HG02759 (cell line): ENCODE measurements around the gene EDC3.
"Not testable (repeated sequence)": the region's sequence is repeated elsewhere in the genome, so short reads cannot be mapped to it uniquely, and the experiment has no call there.

ENCODE experiments used
- ATAC-seq: cut with Tn5 transposase; IDR thresholded peaks from one replicate; pipeline ENCODE4 v1.9.1; 2021; ENCODE audit warnings: mild to moderate bottlenecking, moderate library complexity; ENCODE audit not compliant: unreplicated experiment

Gene EDC3

DNA sequence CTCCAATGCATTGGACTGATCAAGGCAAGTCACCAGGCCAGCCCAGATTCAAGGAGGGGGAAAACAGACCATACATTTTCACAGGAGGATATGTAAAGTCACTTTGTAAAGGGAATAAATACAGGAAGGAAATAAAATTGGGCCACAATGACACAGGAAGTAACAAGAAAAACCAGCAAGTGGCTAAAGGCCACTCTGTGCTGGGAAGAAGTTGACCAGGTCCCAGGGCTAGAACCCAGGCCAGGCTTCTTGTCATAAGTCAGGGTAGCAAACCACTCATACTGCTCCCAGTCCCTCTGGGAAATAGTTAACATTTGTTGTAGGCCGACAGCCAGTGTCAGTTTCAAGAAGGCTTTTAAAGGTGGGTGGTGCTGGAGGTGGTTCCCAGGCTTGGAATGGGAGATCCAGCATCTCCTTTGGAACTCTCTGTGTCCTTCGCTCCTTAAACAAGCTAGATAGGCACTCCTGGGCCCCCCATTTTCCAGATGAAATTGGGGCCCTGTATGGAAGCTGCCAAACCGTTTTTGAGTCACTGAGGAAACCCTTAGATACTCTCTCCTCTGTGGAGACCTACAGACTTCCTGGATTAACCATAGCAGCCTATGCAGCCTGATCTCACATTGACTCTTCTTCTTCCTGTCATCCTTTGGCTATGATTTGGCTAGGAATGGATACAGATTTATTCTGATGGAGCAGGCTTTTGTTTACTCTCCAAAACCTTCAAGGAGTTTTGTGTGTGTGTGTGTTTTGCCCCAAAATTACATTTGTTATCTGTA is 14.7 kb upstream of the EDC3 start:
- no peak for ATAC-seq

DNA sequence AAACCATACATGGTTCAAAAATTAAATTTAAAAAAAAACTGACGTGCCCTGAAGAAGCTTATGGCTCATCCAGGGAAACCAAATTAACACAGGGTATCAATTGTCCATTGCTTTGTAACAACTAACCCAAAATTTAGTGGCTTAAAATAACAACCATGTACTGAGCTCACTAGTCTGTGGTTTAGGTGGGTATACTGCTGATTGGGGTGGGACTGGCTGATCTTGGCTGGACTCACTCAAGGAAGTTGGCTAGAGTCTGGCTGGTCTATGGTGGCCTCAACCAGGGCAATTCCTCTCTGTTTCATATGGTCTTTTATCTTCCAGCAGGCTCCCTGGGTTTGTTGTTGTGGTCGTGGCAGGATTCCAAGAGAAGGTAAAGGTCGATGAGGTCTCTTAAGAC is 14.1 kb upstream of the EDC3 start:
- no peak for ATAC-seq

GRCh38 chr15:74709011-74709410 is 13.2 kb upstream of the EDC3 start:
- ATAC-seq = no peak

GRCh38 chr15:74696808-74697207 is 984 bp upstream of the EDC3 start:
- ATAC-seq = no peak

DNA sequence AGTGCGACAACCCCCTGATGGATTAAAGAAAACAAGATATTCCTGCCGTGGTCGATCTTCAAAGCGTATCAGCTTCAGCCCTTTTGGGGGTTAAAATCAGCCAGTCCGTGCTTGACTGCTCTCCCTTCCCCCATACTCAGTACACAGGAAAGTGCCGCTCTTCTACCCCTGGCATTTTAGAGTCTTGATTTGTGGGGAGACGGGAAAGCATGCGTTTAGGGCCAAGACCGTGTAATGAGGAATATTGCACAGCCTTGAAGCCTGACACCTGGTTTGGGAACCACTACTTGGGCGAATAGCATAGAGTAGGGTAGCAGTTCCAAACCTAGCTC is 540 bp upstream of the EDC3 start:
- no peak for ATAC-seq

DNA sequence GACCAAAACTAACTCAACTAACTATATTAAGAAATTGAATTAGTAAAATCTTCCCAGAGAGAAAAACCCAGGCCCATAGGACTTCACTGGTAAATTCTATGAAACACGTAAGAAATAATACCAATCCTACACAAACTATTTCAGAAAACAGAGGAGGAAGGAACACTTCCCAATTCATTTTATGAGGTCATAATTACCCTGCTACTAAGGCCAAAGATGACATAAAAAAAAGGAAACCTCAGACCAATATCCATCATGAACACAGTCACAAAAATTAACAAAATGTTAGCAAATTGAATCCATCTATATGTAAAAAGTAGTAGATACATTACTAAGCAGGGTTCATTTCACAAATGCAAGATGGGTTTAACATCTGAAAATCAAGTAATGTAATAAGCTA is 3.5 kb downstream of the EDC3 start:
- ATAC-seq = no peak

DNA sequence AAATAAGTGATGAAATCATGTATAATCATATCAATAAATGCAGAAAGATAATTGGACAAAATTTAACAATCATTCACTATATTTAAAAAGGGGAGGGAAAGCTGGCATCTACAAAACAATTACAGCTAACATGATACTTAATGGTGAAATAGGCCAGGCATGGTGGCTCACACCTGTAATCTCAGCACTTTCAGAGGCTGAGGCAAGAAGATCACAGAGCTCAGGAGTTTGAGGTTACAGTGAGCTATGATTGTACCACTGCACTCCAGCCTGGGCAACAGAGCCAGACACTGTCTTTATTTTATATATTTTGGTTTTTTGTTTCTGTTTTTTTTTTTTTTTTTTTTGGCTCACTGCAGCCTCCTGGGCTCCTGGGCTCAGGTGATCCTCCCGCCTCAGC is 12.1 kb downstream of the EDC3 start:
- ATAC-seq = no peak

DNA sequence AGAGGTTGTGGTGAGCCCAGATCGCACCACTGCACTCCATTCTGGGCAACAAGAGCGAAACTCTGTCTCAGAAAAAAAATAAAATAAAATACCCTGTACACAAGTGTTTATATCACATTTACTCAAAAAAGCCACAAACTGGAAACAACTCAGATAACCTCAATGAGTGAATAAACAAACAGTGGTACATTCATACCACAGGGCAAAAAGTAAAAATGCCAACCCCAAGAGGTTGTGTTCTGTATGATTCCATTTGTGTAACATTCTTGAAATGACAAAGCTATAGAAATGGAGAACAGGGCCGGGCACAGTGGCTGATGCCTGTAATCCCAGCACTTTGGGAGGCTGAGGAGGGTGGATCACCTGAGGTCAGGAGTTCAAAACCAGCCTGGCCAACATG is 12.9 kb downstream of the EDC3 start:
- ATAC-seq = no peak

DNA sequence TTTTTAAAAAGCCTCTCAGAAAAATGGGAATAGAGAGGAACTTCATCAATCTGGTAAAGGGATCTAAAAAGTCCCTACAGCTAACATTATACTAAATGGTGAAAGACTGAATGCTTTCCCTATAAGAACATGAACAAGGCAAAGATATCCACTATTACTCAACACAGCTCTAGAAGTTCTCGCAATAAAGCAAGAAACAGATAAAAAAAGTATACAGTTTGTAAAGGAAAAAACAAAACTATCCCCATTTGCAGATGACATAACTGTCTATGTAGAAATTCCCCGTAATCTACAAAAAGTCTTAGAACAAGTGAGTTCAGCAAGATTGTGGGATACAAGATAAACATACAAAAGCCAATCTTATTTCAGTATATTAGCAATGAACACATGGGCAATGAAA is 15.4 kb downstream of the EDC3 start:
- ATAC-seq = no peak

DNA sequence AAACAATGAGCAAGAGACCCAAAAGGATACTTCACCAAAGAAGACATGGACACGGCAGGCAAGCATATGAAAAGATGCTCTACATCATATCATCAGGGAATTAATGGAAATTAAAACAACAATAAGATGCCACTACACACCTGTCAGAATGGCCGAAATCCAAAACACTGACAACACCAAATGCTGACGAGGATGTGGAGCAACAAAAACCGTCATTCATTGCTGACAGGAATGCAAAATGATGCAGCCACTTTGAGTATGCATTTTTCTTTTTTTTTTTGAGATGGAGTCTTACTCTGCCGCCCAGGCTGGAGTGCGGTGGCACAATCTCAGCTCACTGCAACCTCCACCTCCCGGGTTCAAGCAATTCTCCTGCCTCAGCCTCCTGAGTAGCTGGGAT is 19.0 kb downstream of the EDC3 start:
- ATAC-seq = no peak

GRCh38 chr15:74674161-74674560 is 21.7 kb downstream of the EDC3 start:
- no peak for ATAC-seq

- ATAC-seq = no peak
Measured at GRCh38 chr15:74669627-74670026, 26.2 kb downstream of the EDC3 start.

GRCh38 chr15:74667975-74668374 is 27.8 kb downstream of the EDC3 start:
- no peak for ATAC-seq

- no peak for ATAC-seq
Measured at GRCh38 chr15:74664670-74665069, 31.2 kb downstream of the EDC3 start.

DNA sequence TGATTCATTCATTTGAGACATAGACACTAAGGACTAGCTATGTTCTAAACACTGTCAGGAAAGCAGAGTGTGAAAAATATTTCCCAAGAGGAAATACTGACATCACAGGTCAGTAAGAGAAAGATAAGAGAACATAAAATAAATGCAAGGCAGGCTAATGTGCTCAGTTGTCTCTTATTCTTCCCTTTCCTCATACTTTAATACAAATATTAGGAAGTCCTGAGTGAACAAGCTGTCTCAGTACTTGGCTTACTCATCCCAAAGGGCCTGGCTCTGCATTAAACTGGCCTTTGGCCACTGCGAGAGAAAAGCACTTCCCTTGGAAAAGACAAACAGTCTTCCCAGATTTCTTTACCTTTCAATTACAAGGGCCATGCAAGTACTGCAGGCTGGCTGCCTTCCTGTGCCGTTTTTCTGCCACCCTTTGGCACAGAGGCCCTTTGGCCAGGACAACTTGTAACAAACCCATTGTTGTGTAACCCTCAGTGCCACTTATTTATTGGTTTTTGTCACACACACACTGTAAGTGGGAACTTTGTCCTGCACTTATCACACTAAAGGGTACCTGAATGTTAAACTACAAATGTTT is 31.7 kb downstream of the EDC3 start:
- no peak for ATAC-seq

DNA sequence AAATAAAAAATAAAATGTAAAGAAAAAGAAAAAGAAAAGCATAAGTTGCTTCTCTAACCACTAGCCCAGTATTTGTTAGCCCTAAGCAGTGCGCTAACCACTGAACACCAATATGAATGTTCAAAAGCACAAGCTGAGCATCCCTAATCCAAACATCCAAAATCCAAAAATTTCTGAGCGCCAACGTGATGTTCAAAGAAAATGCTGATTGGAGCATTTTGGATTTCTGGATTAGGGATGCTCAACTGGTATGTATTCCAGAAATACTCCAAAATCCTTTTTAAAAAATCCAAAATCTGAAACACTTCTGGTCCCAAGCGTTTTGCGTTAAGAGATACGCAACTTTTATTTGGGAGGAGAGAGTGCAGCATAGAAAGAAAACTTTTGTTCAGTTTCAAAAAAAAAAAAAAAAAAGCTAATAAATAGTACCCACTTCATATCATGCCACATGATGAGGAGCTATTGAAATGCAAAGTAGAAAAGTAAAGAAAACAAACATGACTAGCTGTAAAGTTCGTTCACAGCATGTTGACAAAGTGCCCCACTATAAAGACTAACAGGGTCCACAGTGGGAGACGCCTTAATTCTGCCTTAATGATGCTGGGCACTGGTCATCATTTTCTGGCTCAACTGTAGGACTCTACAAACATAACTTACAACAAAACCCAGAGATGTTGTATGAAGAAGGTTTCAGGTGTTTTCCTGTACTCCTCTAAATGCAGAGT is 32.4 kb downstream of the EDC3 start:
- ATAC-seq = no peak

- ATAC-seq = no peak
Measured at GRCh38 chr15:74662064-74662860, 33.6 kb downstream of the EDC3 start.

GRCh38 chr15:74661280-74661679 is 34.5 kb downstream of the EDC3 start:
- ATAC-seq = not testable (repeated sequence)

DNA sequence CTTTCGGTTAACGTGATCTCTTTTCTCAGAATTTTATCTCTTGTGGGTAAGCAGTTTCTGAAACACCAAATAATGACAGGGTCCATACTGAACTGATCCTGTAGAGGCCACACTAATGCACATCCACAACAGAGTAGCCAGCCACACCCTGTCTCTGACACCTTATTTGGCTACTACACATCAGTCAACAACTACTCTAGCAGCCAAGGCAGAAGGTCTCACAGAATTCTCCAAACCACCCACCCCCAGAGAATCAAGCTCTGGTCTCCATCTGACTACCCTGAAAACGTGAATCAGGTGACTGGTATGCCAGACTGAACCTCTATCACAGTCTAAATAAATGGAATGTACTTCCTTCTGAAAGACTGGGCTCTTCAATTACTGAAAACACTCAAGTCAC is 38.0 kb downstream of the EDC3 start:
- no peak for ATAC-seq

DNA sequence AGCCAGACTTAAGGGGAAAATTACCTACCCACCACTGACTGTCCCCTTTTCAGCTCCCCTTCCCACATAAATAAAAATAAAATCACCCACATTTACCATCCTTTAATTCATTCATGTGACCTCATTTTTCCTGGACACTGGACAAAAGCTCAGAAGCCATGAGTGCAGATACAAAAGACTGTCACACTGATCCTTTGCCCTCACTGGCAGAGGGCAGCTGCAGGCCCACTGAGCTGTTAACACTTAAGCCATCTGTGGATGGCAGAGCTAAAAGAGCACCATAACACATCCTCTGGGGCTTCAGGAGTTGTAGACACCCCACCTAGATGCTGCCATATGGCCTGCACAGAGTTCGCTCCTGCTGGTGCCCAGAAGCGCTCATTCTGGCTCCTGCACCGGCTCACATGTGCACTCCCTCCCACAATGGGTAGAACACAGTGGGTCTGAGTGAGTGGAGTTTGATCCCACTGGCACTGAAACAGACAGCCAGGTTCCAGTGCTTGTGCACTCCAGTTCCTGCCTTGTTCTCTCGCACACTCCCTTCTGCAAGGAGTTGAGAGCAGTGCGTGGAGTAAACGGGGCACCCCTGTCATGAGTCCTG is 38.8 kb downstream of the EDC3 start:
- ATAC-seq = no peak

- ATAC-seq = no peak
Measured at GRCh38 chr15:74655424-74655823, 40.4 kb downstream of the EDC3 start.
